ENCODE data around the gene GALM.

GALM gene

GRCh38 chr2:38685116-38685735 lies 19.3 kb downstream of the GALM start:
- Histone ChIP-seq H2AFZ (ENCODE audit: low read depth) (no peak overlapping the region), H3K4me1 (ENCODE audit: low read depth, poor library complexity, severe bottlenecking) (peaks cover 11% of the 10 kb centered on the region), H3K4me3 (IDR thresholded peaks at IDR 0.05; ENCODE audit: insufficient read depth, low read depth, low read length) (no peak overlapping the region), H3K4me2 (no peak overlapping the region), H3K79me2 (ENCODE audit: insufficient read depth, low read depth) (no peaks in the 10 kb centered on the region; the same call in 1 of the 2 replicates), H3K36me3 (ENCODE audit: insufficient read depth) (peaks cover 6% of the 10 kb centered on the region; the same call in 1 of the 2 replicates), H3K27me3 (ENCODE audit: insufficient read depth, low read depth) (no peaks in the 10 kb centered on the region), H3K9ac (no peak overlapping the region), H4K20me1 (ENCODE audit: insufficient read depth) (no peaks in the 10 kb centered on the region), H3K27ac (no peak overlapping the region)
- TF ChIP-seq CTCF (conservative IDR thresholded peaks at IDR 0.05; ENCODE audit: low read depth, low read length): no peak

- no peak overlapping the region for H3K4me2 ChIP-seq
- H3K79me2 ChIP-seq (ENCODE audit: insufficient read depth, low read depth): no peaks in the 10 kb centered on the region
- H2AFZ ChIP-seq (ENCODE audit: low read depth): no peak overlapping the region
Measured at GRCh38 chr2:38690499-38691420, 24.8 kb downstream of the GALM start.

GRCh38 chr2:38691994-38692393 lies 26.1 kb downstream of the GALM start:
- no peaks in the 10 kb centered on the region for H4K20me1 ChIP-seq (ENCODE audit: insufficient read depth)
- no peaks in the 10 kb centered on the region for H3K27me3 ChIP-seq (ENCODE audit: insufficient read depth, low read depth)
- no peak overlapping the region for H3K4me2 ChIP-seq
- H3K36me3 ChIP-seq (ENCODE audit: insufficient read depth): no peaks in the 10 kb centered on the region; the same call in 1 of the 2 replicates
- peaks cover 7% of the 10 kb centered on the region for H3K4me1 ChIP-seq (ENCODE audit: low read depth, poor library complexity, severe bottlenecking)
- H3K4me3 ChIP-seq (IDR thresholded peaks at IDR 0.05; ENCODE audit: insufficient read depth, low read depth, low read length): no peak overlapping the region
- no peak overlapping the region for H2AFZ ChIP-seq (ENCODE audit: low read depth)
- H3K9ac ChIP-seq: no peak overlapping the region
- H3K27ac ChIP-seq: no peak overlapping the region
- no peaks in the 10 kb centered on the region for H3K79me2 ChIP-seq (ENCODE audit: insufficient read depth, low read depth)
- no peak for TF ChIP-seq CTCF (conservative IDR thresholded peaks at IDR 0.05; ENCODE audit: low read depth, low read length)

More at GRCh38 chr2:38690499-38691420, 24.8 kb downstream of the GALM start:
- H3K9ac ChIP-seq: no peak overlapping the region
- no peaks in the 10 kb centered on the region; the same call in 1 of the 2 replicates for H3K36me3 ChIP-seq (ENCODE audit: insufficient read depth)
- no peaks in the 10 kb centered on the region for H4K20me1 ChIP-seq (ENCODE audit: insufficient read depth)
- peaks cover 4% of the 10 kb centered on the region for H3K4me1 ChIP-seq (ENCODE audit: low read depth, poor library complexity, severe bottlenecking)
- no peaks in the 10 kb centered on the region for H3K27me3 ChIP-seq (ENCODE audit: insufficient read depth, low read depth)
- no peak overlapping the region for H3K27ac ChIP-seq
- no peak for TF ChIP-seq CTCF (conservative IDR thresholded peaks at IDR 0.05; ENCODE audit: low read depth, low read length)
- H3K4me3 ChIP-seq (IDR thresholded peaks at IDR 0.05; ENCODE audit: insufficient read depth, low read depth, low read length): no peak overlapping the region

- Histone ChIP-seq H3K9ac (no peak overlapping the region), H3K4me3 (IDR thresholded peaks at IDR 0.05; ENCODE audit: insufficient read depth, low read depth, low read length) (no peak overlapping the region), H3K79me2 (ENCODE audit: insufficient read depth, low read depth) (no peaks in the 10 kb centered on the region), H3K4me2 (no peak overlapping the region), H3K27me3 (ENCODE audit: insufficient read depth, low read depth) (no peaks in the 10 kb centered on the region), H2AFZ (ENCODE audit: low read depth) (no peak overlapping the region), H3K4me1 (ENCODE audit: low read depth, poor library complexity, severe bottlenecking) (peaks cover 7% of the 10 kb centered on the region), H4K20me1 (ENCODE audit: insufficient read depth) (no peaks in the 10 kb centered on the region), H3K27ac (no peak overlapping the region), H3K36me3 (ENCODE audit: insufficient read depth) (no peaks in the 10 kb centered on the region; the same call in 1 of the 2 replicates)
- no peak for TF ChIP-seq CTCF (conservative IDR thresholded peaks at IDR 0.05; ENCODE audit: low read depth, low read length)
Measured at GRCh38 chr2:38692636-38693318, 26.9 kb downstream of the GALM start.
